ENCODE results near the gene NCSTN.

NCSTN gene

DNA sequence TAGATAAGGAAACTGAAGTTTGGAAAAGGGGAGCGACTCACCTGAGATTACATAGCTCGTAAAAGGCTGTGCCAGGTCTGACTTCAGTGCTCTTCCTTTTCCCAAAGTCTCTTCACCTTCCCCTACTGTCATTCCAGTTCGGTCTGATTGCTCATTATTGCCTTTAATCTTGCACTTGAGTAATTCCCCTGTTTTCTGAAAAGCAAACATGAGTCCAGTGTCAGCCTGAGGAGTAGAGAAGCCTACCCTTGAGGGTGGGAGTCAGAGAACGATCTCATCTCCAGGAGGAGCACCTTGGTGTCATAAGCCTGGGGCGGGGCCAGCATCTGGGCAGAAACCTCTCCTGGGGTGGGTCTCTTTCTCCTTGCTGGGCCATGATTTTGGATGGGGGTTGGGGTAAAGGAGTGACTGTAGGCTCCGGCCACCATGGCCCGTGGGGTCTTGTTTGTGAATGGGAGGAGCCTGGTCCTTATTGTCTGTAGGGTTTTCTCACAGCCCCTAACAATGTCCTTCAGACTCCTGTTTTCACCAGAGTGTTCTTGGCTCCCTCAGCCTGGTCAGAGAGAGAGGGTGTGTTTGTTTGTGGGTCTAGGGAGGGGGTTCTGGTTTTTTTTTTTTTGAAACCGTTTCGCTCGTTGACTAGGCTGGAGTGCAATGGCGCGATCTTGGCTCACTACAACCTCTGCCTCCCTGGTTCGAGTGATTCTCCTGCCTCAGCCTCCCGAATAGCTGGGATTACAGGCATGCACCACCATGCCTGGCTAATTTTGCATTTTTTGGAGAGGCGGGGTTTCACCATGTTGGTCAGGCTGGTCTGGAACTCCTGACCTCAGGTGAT is 63.2 kb downstream of the NCSTN start:
- no peak for DNase-seq (ENCODE audit: low read depth in 2 of 2)

DNA sequence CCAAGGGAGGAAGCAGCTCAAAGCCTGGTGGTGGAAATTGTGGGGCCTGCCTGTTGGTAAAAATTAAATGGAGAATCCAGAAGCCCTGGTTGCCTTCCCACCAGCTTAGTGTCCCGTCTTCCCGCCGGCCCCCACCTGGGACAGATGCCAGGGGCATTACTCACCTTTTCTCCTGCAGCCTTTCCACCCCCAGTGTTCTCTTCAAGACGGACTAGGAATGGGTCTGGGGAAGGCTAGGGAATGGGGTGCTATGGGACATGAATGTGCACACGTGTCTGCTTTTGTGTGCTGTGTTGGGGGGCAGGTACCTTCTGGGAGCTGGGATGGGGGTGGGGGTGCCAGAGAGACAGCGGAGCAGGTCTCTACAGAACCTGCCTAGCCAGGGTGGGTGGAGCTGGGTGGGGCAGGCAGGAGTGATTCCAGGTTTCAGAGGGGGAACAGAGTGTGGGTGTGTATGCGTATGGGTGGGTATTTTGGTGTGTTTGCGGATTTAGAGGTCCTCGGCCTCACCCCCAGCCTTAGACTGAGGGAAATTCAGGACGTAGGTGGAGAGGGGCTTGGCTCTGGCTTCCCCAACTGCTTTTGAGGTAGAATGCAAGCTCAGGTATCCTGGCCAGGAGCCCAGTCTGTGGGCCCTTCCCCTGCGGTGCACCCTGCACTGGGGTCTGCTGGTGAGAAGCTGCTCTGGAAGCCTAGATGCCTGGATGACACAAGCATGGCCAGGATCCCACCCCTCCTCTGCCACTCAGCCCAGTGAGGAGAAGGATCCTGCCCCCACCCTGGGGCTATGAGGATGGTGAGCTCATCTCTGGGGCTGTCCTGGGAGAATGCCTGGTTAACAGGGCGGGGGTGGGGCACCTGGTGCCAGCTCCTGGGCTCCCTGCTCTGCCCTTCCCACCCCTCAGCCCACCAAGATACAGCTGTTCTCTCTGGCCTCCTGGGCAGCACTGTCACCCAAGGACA is 64.9 kb downstream of the NCSTN start:
- no peak for DNase-seq (ENCODE audit: low read depth in 2 of 2)

Data from stimulated activated CD8-positive, alpha-beta memory T cell treated with anti-CD3 and anti-CD28 coated beads, Interleukin-7, amount 100 ng/mL, for 1 hour (primary cell).